ENCODE data around the gene LDHD. TPM values are rescaled to one million over a fixed set of nuclear protein-coding genes. Genes with fewer than 3 reads are reported as not detected.

LDHD gene
- total and polyA plus RNA-seq, 9 of the 15 experiments (the other 6 are each of a cell fraction or from before 2014, with no cell fraction given) = 0.19 to 0.86 (median 0.54) TPM; not detected in 3

DNA sequence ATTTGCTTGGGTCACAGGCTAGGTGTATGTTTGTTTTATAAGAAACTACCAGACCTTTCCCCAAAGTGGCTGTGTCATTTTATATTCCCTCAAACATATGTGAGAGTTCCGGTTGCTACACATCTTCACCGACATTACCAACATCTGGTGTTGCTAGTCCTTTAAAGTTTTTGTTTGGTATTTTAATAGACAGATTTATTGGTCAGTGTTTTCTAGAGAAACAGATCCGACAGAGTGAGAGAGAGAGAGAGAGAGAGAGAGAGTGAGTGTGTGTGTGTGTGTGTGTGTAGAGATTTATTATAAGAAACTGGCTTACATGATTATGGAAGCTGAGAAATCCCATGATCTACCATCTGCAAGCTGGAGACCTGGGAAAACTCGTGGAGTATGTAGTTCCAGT, 31.0 kb downstream of the LDHD start:
- Histone ChIP-seq H3K27ac (ENCODE audit: extremely low read depth, low read depth, low read length) (no peak overlapping the region; the same call in 2 of the 3 replicates), H2AFZ (ENCODE audit: low read depth, low read length) (no peak overlapping the region), H4K20me1 (replicated peaks; ENCODE audit: control insufficient read depth, insufficient read depth, low read length) (no peaks in the 10 kb centered on the region), H3K79me2 (ENCODE audit: control insufficient read depth, insufficient read depth, low read length) (peaks cover 92% of the 10 kb centered on the region), H3K9me1 (ENCODE audit: control insufficient read depth, insufficient read depth, low read length) (no peaks in the 10 kb centered on the region), H3K27me3 (ENCODE audit: control insufficient read depth in 2 of 2, insufficient read depth in 2 of 2, low read length in 2 of 2) (no peaks in the 10 kb centered on the region), H3K9me3 (replicated peaks; ENCODE audit: control insufficient read depth, insufficient read depth, low read depth, low read length) (no peaks in the 10 kb centered on the region), H3K36me3 (ENCODE audit: control insufficient read depth, insufficient read depth, low read length) (peaks cover 12% of the 10 kb centered on the region; the same call in 1 of the 3 replicates), H3K9ac (ENCODE audit: insufficient read depth in 1 of 2, low read depth in 2 of 2, low read length in 2 of 2) (no peak overlapping the region), H3K4me3 (no peak overlapping the region), H3K4me1 (replicated peaks in 1 of 2; ENCODE audit: control insufficient read depth in 2 of 2, insufficient read depth in 2 of 2, low read length in 2 of 2) (peaks cover 30 to 67% of the 10 kb centered on the region in 2 experiments), H3K4me2 (ENCODE audit: insufficient read depth, low read length) (no peak overlapping the region)
- BruUV-seq (replicated peaks) = no TSS peak
- no peak for DNase-seq (ENCODE audit: extremely low read depth in 1 of 4, low spot score in 3 of 4)
- CTCF ChIA-PET (ENCODE audit: low intra/inter-chr PET ratio) = no interaction called here
- 63% methylated on average over 4 of the region's 4 CpGs for WGBS (ENCODE audit: insufficient coverage, low coverage, missing lambda C conversion rate)
- intact Hi-C loops (cut with micrococcal nuclease) = no loop called here
- POLR2A ChIA-PET = interaction anchor here (0.6 to 2.2 kb wide), 2 partner anchors 25 to 43 kb away, joined by 3 to 4 read pairs; no protein-coding TSS in a partner anchor
- no peak for ATAC-seq
- FAIRE-seq = no peak
- in situ Hi-C loops (cut with MboI) = no loop called here
- TF ChIP-seq TFAM (CRISPR knock-in tag; conservative IDR thresholded peaks at IDR 0.05) (no peak), XRCC3 (IDR thresholded peaks at IDR 0.05) (no peak), CTBP1 (IDR thresholded peaks at IDR 0.05; ENCODE audit: borderline replicate concordance) (no peak), NFE2 (IDR thresholded peaks at IDR 0.05; ENCODE audit: low read depth) (no peak), MCM2 (IDR thresholded peaks at IDR 0.05; ENCODE audit: low read depth) (no peak), SRSF1 (IDR thresholded peaks at IDR 0.05; ENCODE audit: low read depth, low read length) (no peak)

- Histone ChIP-seq H3K36me3 (ENCODE audit: control insufficient read depth, insufficient read depth, low read length) (peaks cover 12% of the 10 kb centered on the region; the same call in 2 of the 3 replicates), H2AFZ (ENCODE audit: low read depth, low read length) (no peak overlapping the region), H3K27ac (ENCODE audit: extremely low read depth, low read depth, low read length) (peak overlapping the region; percentile 29; the same call in 1 of the 3 replicates), H4K20me1 (replicated peaks; ENCODE audit: control insufficient read depth, insufficient read depth, low read length) (no peaks in the 10 kb centered on the region), H3K27me3 (ENCODE audit: control insufficient read depth in 2 of 2, insufficient read depth in 2 of 2, low read length in 2 of 2) (no peaks in the 10 kb centered on the region), H3K79me2 (ENCODE audit: control insufficient read depth, insufficient read depth, low read length) (peaks cover 88% of the 10 kb centered on the region), H3K9ac (ENCODE audit: insufficient read depth in 1 of 2, low read depth in 2 of 2, low read length in 2 of 2) (peak overlapping the region in 1 of 2 experiments; percentile 80; a peak in 2 of 4 replicates), H3K9me3 (replicated peaks; ENCODE audit: control insufficient read depth, insufficient read depth, low read depth, low read length) (no peaks in the 10 kb centered on the region), H3K4me3 (no peak overlapping the region), H3K4me2 (ENCODE audit: insufficient read depth, low read length) (peak overlapping the region; percentile 9), H3K4me1 (replicated peaks in 1 of 2; ENCODE audit: control insufficient read depth in 2 of 2, insufficient read depth in 2 of 2, low read length in 2 of 2) (peaks cover 30 to 60% of the 10 kb centered on the region in 2 experiments), H3K9me1 (ENCODE audit: control insufficient read depth, insufficient read depth, low read length) (no peaks in the 10 kb centered on the region)
- in situ Hi-C loops (cut with MboI) (no loop called here), intact Hi-C loops (cut with micrococcal nuclease) (no loop called here)
- ATAC-seq (peak; percentile 6; the same call in 1 of the 3 replicates), DNase-seq (ENCODE audit: extremely low read depth in 1 of 4, low spot score in 3 of 4) (no peak), FAIRE-seq (no peak)
- 65% methylated on average over 5 of the region's 5 CpGs for WGBS (ENCODE audit: insufficient coverage, low coverage, missing lambda C conversion rate)
- TF ChIP-seq, protein P1, sequence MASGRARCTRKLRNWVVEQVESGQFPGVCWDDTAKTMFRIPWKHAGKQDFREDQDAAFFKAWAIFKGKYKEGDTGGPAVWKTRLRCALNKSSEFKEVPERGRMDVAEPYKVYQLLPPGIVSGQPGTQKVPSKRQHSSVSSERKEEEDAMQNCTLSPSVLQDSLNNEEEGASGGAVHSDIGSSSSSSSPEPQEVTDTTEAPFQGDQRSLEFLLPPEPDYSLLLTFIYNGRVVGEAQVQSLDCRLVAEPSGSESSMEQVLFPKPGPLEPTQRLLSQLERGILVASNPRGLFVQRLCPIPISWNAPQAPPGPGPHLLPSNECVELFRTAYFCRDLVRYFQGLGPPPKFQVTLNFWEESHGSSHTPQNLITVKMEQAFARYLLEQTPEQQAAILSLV (tag; IDR thresholded peaks at IDR 0.05) = no peak
- ChIA-PET CTCF (ENCODE audit: low intra/inter-chr PET ratio) (no interaction called here), POLR2A (interaction anchor here (2.2 kb wide), 1 partner anchor 41 kb away, joined by 4 read pairs; no protein-coding TSS in a partner anchor)
- BruUV-seq (replicated peaks) = no TSS peak
These were observed 32.8 kb downstream of the LDHD start for GRCh38 chr16:75083813-75084212.
